Posterior cingulate gyrus (tissue), 11 donors: ENCODE data around the gene TCEAL8.
A peak's percentile ranks its signal among the peaks of the same experiment; 100 is the strongest.

Experiments used
- DNase-seq, 10 donors: peaks; one replicate each; pipeline versions ENCODE4 v3.0.0 to v3.0.0-alpha.2; 2020 to 2021; ENCODE audit warnings: mixed read lengths in 3 of 10
- intact Hi-C: fragments of 100-400 bp; cut with DNase I; formaldehyde crosslinking; loops from one replicate; pipeline ENCODE4 v1.15.1; 2023

The TCEAL8 gene

GRCh38 chrX:103220511-103221323 lies 34.2 kb downstream of the TCEAL8 start:
- intact Hi-C loops = no loop called here
- DNase-seq = peak in 5 of 10 donors; percentile 21 to 85 (median 58)

GRCh38 chrX:103215425-103215991 lies 39.4 kb downstream of the TCEAL8 start:
- intact Hi-C loops = no loop called here
- peak in 9 of 10 donors; percentile 12 to 84 (median 29) for DNase-seq

GRCh38 chrX:103214870-103215424 lies 40.0 kb downstream of the TCEAL8 start, which contains the start of gene BEX4:
Gene BEX4 (plus strand): TSS chrX:103215108. CDS start chrX:103216154, 1,046 bp downstream.
- intact Hi-C loops = loop anchor here (5.0 kb wide), 1 partner anchor 37 kb away; no protein-coding TSS in a partner anchor

GRCh38 chrX:103212749-103213457 lies 42.1 kb downstream of the TCEAL8 start:
- intact Hi-C loops = loop anchor here (5.0 kb wide), 1 partner anchor 39 kb away; no protein-coding TSS in a partner anchor

More at GRCh38 chrX:103214870-103215424, 40.0 kb downstream of the TCEAL8 start, which contains the start of gene BEX4:
- DNase-seq = peak; percentile 81 to 98 (median 87)

GRCh38 chrX:103211012-103211715 lies 43.8 kb downstream of the TCEAL8 start:
- intact Hi-C loops = loop anchor here (2.0 to 5.0 kb wide), 2 partner anchors 41 to 254 kb away; no protein-coding TSS in a partner anchor
- DNase-seq = peak in 3 of 10 donors; percentile 21 to 55 (median 29)

More at GRCh38 chrX:103212749-103213457, 42.1 kb downstream of the TCEAL8 start:
- DNase-seq = no peak

- no peak for DNase-seq
- intact Hi-C loops = loop anchor here (2.0 to 5.0 kb wide), 2 partner anchors 42 to 255 kb away; no protein-coding TSS in a partner anchor
Measured at GRCh38 chrX:103210056-103210455, 44.9 kb downstream of the TCEAL8 start.
